Neural progenitor cell (in vitro differentiated cells): Measurements from ENCODE around the gene NCKAP5. TPM values are rescaled to one million over a fixed set of nuclear protein-coding genes. Genes with fewer than 3 reads are reported as not detected.

Source experiments
- DNase-seq: peaks from one replicate; pipeline ENCODE4 v3.0.0-alpha.2; 2016; ENCODE audit warnings: low spot score
- H2AFZ ChIP-seq: fragments of 200-600 bp; sonication (generic); replicated peaks from 2 replicates; pipeline ENCODE4 v1.6.1; 2016; ENCODE audit warnings: antibody characterized with exemption
- H3F3A ChIP-seq: fragments of 200-600 bp; sonication (generic); 2 replicates; pipeline ENCODE4 v1.6.1; 2016; ENCODE audit warnings: antibody characterized with exemption, low read depth
- H3K27ac ChIP-seq: fragments of 200-600 bp; sonication (generic); 2 replicates; pipeline ENCODE4 v1.5.1; 2016; ENCODE audit warnings: mild to moderate bottlenecking
- H3K27me3 ChIP-seq: fragments of 200-600 bp; sonication (generic); 2 replicates; pipeline ENCODE4 v1.6.1; 2016; ENCODE audit warnings: mild to moderate bottlenecking, moderate library complexity
- H3K36me3 ChIP-seq: fragments of 200-600 bp; sonication (generic); 2 replicates; pipeline ENCODE4 v1.5.1; 2016
- H3K4me1 ChIP-seq: fragments of 200-600 bp; sonication (generic); 2 replicates; pipeline ENCODE4 v1.6.1; 2016; ENCODE audit warnings: mixed run types
- H3K4me2 ChIP-seq: fragments of 200-600 bp; sonication (generic); 2 replicates; pipeline ENCODE4 v1.6.1; 2016
- H3K4me3 ChIP-seq: fragments of 200-600 bp; sonication (generic); 2 replicates; pipeline ENCODE4 v1.5.1; 2016
- H3K79me2 ChIP-seq: fragments of 200-600 bp; sonication (generic); 2 replicates; pipeline ENCODE4 v1.6.1; 2016; ENCODE audit warnings: low read depth
- H3K9ac ChIP-seq: fragments of 200-600 bp; sonication (generic); 2 replicates; pipeline ENCODE4 v1.6.1; 2016
- H3K9me3 ChIP-seq: fragments of 200-600 bp; sonication (generic); 2 replicates; pipeline ENCODE4 v1.5.1; 2016; ENCODE audit warnings: low read depth
- H4K20me1 ChIP-seq: fragments of 200-600 bp; sonication (generic); 2 replicates; pipeline ENCODE4 v1.6.1; 2016; ENCODE audit warnings: low read depth
- H3K27ac Mint-ChIP-seq: 3 replicates; pipeline ENCODE4 v1.8.0; 2021; ENCODE audit warnings: mixed read lengths
- H3K27me3 Mint-ChIP-seq: 2 replicates; pipeline ENCODE4 v1.8.0; 2022; ENCODE audit warnings: low read depth, mild to moderate bottlenecking, inconsistent platforms, moderate library complexity, mixed read lengths; ENCODE audit not compliant: insufficient read depth
- H3K36me3 Mint-ChIP-seq: 3 replicates; pipeline ENCODE4 v1.8.0; 2021; ENCODE audit warnings: mixed read lengths
- H3K4me1 Mint-ChIP-seq: 3 replicates; pipeline ENCODE4 v1.8.0; 2021; ENCODE audit warnings: mixed read lengths
- H3K4me3 Mint-ChIP-seq: 3 replicates; pipeline ENCODE4 v1.8.0; 2021; ENCODE audit warnings: mild to moderate bottlenecking, moderate library complexity, mixed read lengths
- H3K9me3 Mint-ChIP-seq: 3 replicates; pipeline ENCODE4 v1.8.0; 2020; ENCODE audit warnings: mixed read lengths
- EZH2 ChIP-seq: fragments of 200-600 bp; sonication (generic); IDR thresholded peaks from 2 replicates; pipeline ENCODE4 v1.6.1; 2017; ENCODE audit warnings: antibody characterized with exemption, mild to moderate bottlenecking, moderate library complexity
- EZH2phosphoT487 ChIP-seq: fragments of 200-600 bp; sonication (generic); IDR thresholded peaks from 2 replicates; pipeline ENCODE4 v1.6.1; 2017; ENCODE audit warnings: antibody characterized with exemption
- total RNA-seq: library from RNA; depleted of rRNA; stranded (reverse); fragments of >200 nt; gene quantifications from 2 replicates; pipeline ENCODE4 v1.2.3, GENCODE V29; 2015; ENCODE audit warnings: low replicate concordance
- TF ChIP-seq, protein P1 (sequence below): fragments of 200-600 bp; sonication (generic); IDR thresholded peaks from 2 replicates; pipeline ENCODE4 v1.5.1; 2017; ENCODE audit warnings: antibody characterized with exemption, mild to moderate bottlenecking

Gene NCKAP5
- total RNA-seq, 1 donor from 2014 or later, result 0.47 TPM

DNA sequence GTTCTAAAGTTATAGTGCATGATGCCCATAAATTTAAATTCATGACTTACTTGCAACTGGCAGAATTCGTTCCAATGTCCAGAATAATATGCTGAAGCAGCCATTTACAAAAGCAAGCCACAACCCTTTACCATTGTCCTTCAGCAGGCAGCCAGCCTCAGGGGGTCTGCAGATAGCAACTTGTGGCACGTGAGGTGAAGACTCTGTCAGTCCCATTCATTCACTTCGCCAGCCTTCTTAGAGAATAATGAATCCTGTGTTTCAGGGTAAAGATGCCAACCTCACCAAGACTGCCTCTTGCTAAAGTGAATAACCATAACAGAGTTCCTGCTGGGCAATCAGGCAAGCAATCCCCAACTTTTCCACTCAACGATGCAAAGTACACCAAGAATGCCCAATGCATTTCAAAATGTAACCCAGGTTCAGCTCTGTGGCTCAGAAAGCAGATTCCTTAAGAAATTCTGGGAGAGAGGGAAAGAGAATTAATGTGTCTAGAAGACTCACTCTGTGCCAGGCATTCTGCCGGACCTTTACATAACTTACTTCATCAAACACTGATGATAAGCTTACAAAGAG is 315.4 kb downstream of the NCKAP5 start:
- H3K4me1 Mint-ChIP-seq, result peaks cover 7% of the 10 kb centered on the region

DNA sequence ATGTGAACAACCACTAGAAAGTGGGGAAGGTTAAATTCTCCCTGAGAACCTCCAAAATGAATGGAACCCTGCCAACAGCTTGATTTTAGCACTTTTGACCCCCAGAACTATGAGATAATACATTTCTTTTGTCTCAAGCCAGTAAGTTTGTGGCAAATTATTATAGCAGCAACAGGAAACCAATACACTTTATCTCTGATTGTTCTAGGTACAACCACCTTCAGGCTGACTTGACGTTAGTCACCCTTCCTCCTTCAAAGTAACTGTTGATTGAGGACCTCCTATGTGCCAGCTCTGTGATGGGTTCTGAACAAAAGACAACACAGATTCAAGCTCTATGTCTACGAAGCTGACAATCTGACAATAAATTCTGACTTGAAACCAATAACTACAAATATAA is 318.9 kb downstream of the NCKAP5 start:
- Mint-ChIP-seq H3K4me3 (no peak overlapping the region), H3K4me1 (peaks cover 7% of the 10 kb centered on the region), H3K36me3 (peaks cover 6% of the 10 kb centered on the region), H3K9me3 (no peaks in the 10 kb centered on the region), H3K27me3 (peaks cover 3% of the 10 kb centered on the region), H3K27ac (no peak overlapping the region)
- Histone ChIP-seq H3K4me1 (no peaks in the 10 kb centered on the region), H3K9me3 (no peaks in the 10 kb centered on the region), H3K9ac (no peak overlapping the region), H2AFZ (no peak overlapping the region), H3K27me3 (no peaks in the 10 kb centered on the region), H3K4me3 (no peak overlapping the region), H3K4me2 (no peak overlapping the region), H4K20me1 (no peaks in the 10 kb centered on the region), H3K27ac (no peak overlapping the region), H3K79me2 (no peaks in the 10 kb centered on the region), H3K36me3 (no peaks in the 10 kb centered on the region), H3F3A (no peaks in the 10 kb centered on the region)
- TF ChIP-seq EZH2phosphoT487 (no peak), EZH2 (no peak)
- TF ChIP-seq, protein P1, sequence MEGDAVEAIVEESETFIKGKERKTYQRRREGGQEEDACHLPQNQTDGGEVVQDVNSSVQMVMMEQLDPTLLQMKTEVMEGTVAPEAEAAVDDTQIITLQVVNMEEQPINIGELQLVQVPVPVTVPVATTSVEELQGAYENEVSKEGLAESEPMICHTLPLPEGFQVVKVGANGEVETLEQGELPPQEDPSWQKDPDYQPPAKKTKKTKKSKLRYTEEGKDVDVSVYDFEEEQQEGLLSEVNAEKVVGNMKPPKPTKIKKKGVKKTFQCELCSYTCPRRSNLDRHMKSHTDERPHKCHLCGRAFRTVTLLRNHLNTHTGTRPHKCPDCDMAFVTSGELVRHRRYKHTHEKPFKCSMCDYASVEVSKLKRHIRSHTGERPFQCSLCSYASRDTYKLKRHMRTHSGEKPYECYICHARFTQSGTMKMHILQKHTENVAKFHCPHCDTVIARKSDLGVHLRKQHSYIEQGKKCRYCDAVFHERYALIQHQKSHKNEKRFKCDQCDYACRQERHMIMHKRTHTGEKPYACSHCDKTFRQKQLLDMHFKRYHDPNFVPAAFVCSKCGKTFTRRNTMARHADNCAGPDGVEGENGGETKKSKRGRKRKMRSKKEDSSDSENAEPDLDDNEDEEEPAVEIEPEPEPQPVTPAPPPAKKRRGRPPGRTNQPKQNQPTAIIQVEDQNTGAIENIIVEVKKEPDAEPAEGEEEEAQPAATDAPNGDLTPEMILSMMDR, result no peak
- DNase-seq, result no peak

More for the DNA sequence above, 315.4 kb downstream of the NCKAP5 start:
- H3K9me3 Mint-ChIP-seq, result no peaks in the 10 kb centered on the region
- H3K27me3 Mint-ChIP-seq, result peaks cover 3% of the 10 kb centered on the region
- no peak overlapping the region for H2AFZ ChIP-seq
- H3K27me3 ChIP-seq, result no peaks in the 10 kb centered on the region
- H3K4me2 ChIP-seq, result no peak overlapping the region
- H3F3A ChIP-seq, result no peaks in the 10 kb centered on the region
- H3K79me2 ChIP-seq, result no peaks in the 10 kb centered on the region
- no peak overlapping the region for H3K4me3 ChIP-seq
- H3K9ac ChIP-seq, result no peak overlapping the region
- no peaks in the 10 kb centered on the region for H4K20me1 ChIP-seq
- H3K27ac ChIP-seq, result no peak overlapping the region
- no peaks in the 10 kb centered on the region for H3K9me3 ChIP-seq
- H3K4me3 Mint-ChIP-seq, result no peak overlapping the region
- no peaks in the 10 kb centered on the region for H3K4me1 ChIP-seq
- H3K27ac Mint-ChIP-seq, result no peak overlapping the region
- H3K36me3 ChIP-seq, result no peaks in the 10 kb centered on the region
- H3K36me3 Mint-ChIP-seq, result peaks cover 6% of the 10 kb centered on the region
- TF ChIP-seq EZH2 (no peak), EZH2phosphoT487 (no peak)
- no peak for DNase-seq

DNA sequence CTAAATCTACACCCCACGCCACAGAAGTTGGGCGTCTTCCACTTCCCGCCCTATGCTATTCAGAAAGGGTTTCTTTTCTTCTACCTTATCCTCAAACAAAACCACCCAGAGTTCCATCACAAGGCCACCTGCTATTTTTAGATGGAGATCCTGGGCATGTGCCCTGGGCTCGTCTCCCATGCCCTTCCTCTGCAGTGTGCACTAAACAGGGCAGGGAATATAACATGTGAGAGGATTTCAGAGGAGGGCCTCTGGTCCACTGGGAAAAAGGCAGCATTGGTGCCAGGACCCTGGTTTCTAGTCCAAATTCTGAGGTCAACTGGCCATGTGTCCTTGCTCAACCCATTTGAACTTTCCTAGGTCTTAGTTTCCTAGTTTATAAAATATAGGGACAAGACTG is 320.0 kb downstream of the NCKAP5 start:
- Histone ChIP-seq H3K27me3 (no peaks in the 10 kb centered on the region), H3K9me3 (no peaks in the 10 kb centered on the region), H2AFZ (no peak overlapping the region), H3K9ac (no peak overlapping the region), H3K4me2 (no peak overlapping the region), H4K20me1 (no peaks in the 10 kb centered on the region), H3K4me1 (no peaks in the 10 kb centered on the region), H3K27ac (no peak overlapping the region), H3K36me3 (no peaks in the 10 kb centered on the region), H3F3A (no peaks in the 10 kb centered on the region), H3K79me2 (no peaks in the 10 kb centered on the region), H3K4me3 (no peak overlapping the region)
- Mint-ChIP-seq H3K36me3 (peaks cover 3% of the 10 kb centered on the region), H3K4me1 (peaks cover 7% of the 10 kb centered on the region), H3K4me3 (no peak overlapping the region), H3K27ac (peak overlapping the region; percentile 40), H3K9me3 (no peaks in the 10 kb centered on the region), H3K27me3 (peaks cover 3% of the 10 kb centered on the region)
- TF ChIP-seq EZH2phosphoT487 (no peak), EZH2 (no peak)
- TF ChIP-seq, protein P1, result no peak
- DNase-seq, result no peak

DNA sequence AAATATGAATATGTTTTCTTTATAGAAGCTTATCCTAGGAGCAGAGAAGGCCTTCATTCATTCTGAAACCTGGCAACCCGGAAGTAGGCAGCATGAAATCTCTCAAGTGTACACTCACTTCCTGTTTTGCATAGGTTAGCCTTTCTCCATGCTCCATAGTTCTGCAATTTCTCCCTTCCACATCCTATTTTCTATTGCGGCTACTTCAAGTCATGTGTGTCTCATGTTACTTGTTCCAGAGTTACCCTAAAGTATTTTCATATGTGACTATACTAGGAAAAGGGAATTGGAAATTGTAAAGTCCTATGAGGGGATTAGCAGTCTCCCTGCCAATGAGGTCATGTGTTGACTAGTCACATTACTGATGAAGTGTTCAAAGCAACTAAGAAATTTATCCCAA is 320.6 kb downstream of the NCKAP5 start:
- H3K27ac Mint-ChIP-seq, result no peak overlapping the region

More for the DNA sequence above, 320.6 kb downstream of the NCKAP5 start:
- Histone ChIP-seq H3K27ac (no peak overlapping the region), H3K9me3 (no peaks in the 10 kb centered on the region), H3K4me1 (no peaks in the 10 kb centered on the region), H3K9ac (no peak overlapping the region), H3K4me2 (no peak overlapping the region), H4K20me1 (no peaks in the 10 kb centered on the region), H3K36me3 (no peaks in the 10 kb centered on the region), H3K27me3 (no peaks in the 10 kb centered on the region), H2AFZ (no peak overlapping the region), H3K79me2 (no peaks in the 10 kb centered on the region), H3K4me3 (no peak overlapping the region), H3F3A (no peaks in the 10 kb centered on the region)
- Mint-ChIP-seq H3K36me3 (peaks cover 3% of the 10 kb centered on the region), H3K4me3 (no peak overlapping the region), H3K9me3 (no peaks in the 10 kb centered on the region), H3K4me1 (peaks cover 3% of the 10 kb centered on the region), H3K27me3 (peaks cover 3% of the 10 kb centered on the region)
- TF ChIP-seq EZH2phosphoT487, result no peak
- no peak for TF ChIP-seq EZH2
- TF ChIP-seq, protein P1, result no peak
- DNase-seq, result no peak
